Loucy (cell line): Measurements from ENCODE around the gene HOXB7.
A peak's percentile ranks its signal among the peaks of the same experiment; 100 is the strongest.

ENCODE experiments used
- H2AFZ ChIP-seq: fragments of 200-600 bp; sonication (generic); 2 replicates; pipeline ENCODE4 v1.6.0; 2016; ENCODE audit warnings: antibody characterized with exemption, mild to moderate bottlenecking, low read length, moderate library complexity
- H3F3A ChIP-seq: fragments of 200-600 bp; 2 replicates; pipeline ENCODE4 v1.6.0; 2016; ENCODE audit warnings: antibody characterized with exemption, low read depth, mild to moderate bottlenecking
- H3K27me3 ChIP-seq: fragments of 200-600 bp; sonication (generic); 2 replicates; pipeline ENCODE4 v1.6.1; 2014; ENCODE audit warnings: low read length, mild to moderate bottlenecking; ENCODE audit not compliant: insufficient read depth, poor library complexity, severe bottlenecking
- H3K36me3 ChIP-seq: fragments of 200-600 bp; sonication (generic); 2 replicates; pipeline ENCODE4 v1.6.1; 2016; ENCODE audit warnings: low read length; ENCODE audit not compliant: insufficient read depth
- H3K4me1 ChIP-seq: fragments of 200-600 bp; sonication (generic); 2 replicates; pipeline ENCODE4 v1.5.1; 2014; ENCODE audit warnings: low read length, mild to moderate bottlenecking; ENCODE audit not compliant: insufficient read depth, poor library complexity, severe bottlenecking
- H3K4me2 ChIP-seq: fragments of 200-600 bp; sonication (generic); 2 replicates; pipeline ENCODE4 v1.6.0; 2014; ENCODE audit warnings: antibody characterized with exemption, low read length, low read depth, mild to moderate bottlenecking; ENCODE audit not compliant: poor library complexity, severe bottlenecking
- H3K4me3 ChIP-seq: fragments of 200-600 bp; sonication (generic); 2 replicates; pipeline ENCODE4 v1.5.1; 2014; ENCODE audit warnings: low read length, mild to moderate bottlenecking, mixed read lengths; ENCODE audit not compliant: poor library complexity, severe bottlenecking
- H3K79me2 ChIP-seq: fragments of 200-600 bp; sonication (generic); 2 replicates; pipeline ENCODE4 v1.6.1; 2014; ENCODE audit warnings: low read length; ENCODE audit not compliant: insufficient read depth
- H3K9ac ChIP-seq: fragments of 200-600 bp; sonication (generic); 2 replicates; pipeline ENCODE4 v1.6.0; 2014; ENCODE audit warnings: mild to moderate bottlenecking, low read depth, low read length, moderate library complexity; ENCODE audit not compliant: poor library complexity, severe bottlenecking
- H3K9me2 ChIP-seq: fragments of 200-600 bp; sonication (generic); replicated peaks from 2 replicates; pipeline ENCODE4 v1.6.1; 2016; ENCODE audit warnings: low read depth, low read length, mixed read lengths
- H3K9me3 ChIP-seq: fragments of 200-600 bp; sonication (generic); 2 replicates; pipeline ENCODE4 v1.6.1; 2014; ENCODE audit warnings: mild to moderate bottlenecking, antibody characterized with exemption, low read length, low read depth; ENCODE audit not compliant: insufficient read depth
- H4K20me1 ChIP-seq: fragments of 200-600 bp; sonication (generic); 2 replicates; pipeline ENCODE4 v1.6.0; 2014; ENCODE audit warnings: antibody characterized with exemption, low read length, mild to moderate bottlenecking; ENCODE audit not compliant: insufficient read depth, poor library complexity, severe bottlenecking
- EZH2phosphoT487 ChIP-seq: fragments of 200-600 bp; IDR thresholded peaks from 2 replicates; pipeline ENCODE4 v1.6.1; 2018; ENCODE audit warnings: antibody characterized with exemption, mild to moderate bottlenecking, moderate library complexity, borderline replicate concordance
- TF ChIP-seq, protein P1 (sequence below): fragments of 200-600 bp; sonication (generic); conservative IDR thresholded peaks from 2 replicates; pipeline ENCODE4 v1.5.1; 2014; ENCODE audit warnings: mild to moderate bottlenecking, antibody characterized with exemption, low read length

Gene HOXB7

GRCh38 chr17:48643697-48644012 is 32.8 kb upstream of the HOXB7 start:
- Histone ChIP-seq H4K20me1 (peaks cover 39% of the 10 kb centered on the region), H3K9me2 (no peaks in the 10 kb centered on the region), H3K4me1 (peaks cover 70% of the 10 kb centered on the region), H3K9me3 (no peaks in the 10 kb centered on the region), H3K4me3 (peak overlapping the region; percentile 89), H2AFZ (no peak overlapping the region), H3K4me2 (peak overlapping the region; percentile 95), H3F3A (no peaks in the 10 kb centered on the region), H3K27me3 (peaks cover 32% of the 10 kb centered on the region), H3K79me2 (peaks cover 100% of the 10 kb centered on the region), H3K36me3 (no peaks in the 10 kb centered on the region), H3K9ac (peak overlapping the region; percentile 98)
- TF ChIP-seq EZH2phosphoT487, result no peak
- TF ChIP-seq, protein P1, sequence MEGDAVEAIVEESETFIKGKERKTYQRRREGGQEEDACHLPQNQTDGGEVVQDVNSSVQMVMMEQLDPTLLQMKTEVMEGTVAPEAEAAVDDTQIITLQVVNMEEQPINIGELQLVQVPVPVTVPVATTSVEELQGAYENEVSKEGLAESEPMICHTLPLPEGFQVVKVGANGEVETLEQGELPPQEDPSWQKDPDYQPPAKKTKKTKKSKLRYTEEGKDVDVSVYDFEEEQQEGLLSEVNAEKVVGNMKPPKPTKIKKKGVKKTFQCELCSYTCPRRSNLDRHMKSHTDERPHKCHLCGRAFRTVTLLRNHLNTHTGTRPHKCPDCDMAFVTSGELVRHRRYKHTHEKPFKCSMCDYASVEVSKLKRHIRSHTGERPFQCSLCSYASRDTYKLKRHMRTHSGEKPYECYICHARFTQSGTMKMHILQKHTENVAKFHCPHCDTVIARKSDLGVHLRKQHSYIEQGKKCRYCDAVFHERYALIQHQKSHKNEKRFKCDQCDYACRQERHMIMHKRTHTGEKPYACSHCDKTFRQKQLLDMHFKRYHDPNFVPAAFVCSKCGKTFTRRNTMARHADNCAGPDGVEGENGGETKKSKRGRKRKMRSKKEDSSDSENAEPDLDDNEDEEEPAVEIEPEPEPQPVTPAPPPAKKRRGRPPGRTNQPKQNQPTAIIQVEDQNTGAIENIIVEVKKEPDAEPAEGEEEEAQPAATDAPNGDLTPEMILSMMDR, result no peak

GRCh38 chr17:48642843-48643696 is 32.3 kb upstream of the HOXB7 start:
- peak overlapping the region; percentile 95 for H3K4me2 ChIP-seq
- H3K27me3 ChIP-seq, result peaks cover 32% of the 10 kb centered on the region
- H3K79me2 ChIP-seq, result peaks cover 100% of the 10 kb centered on the region
- H3F3A ChIP-seq, result no peaks in the 10 kb centered on the region
- no peaks in the 10 kb centered on the region for H3K36me3 ChIP-seq
- peak overlapping the region; percentile 98 for H3K9ac ChIP-seq
- peaks cover 72% of the 10 kb centered on the region for H3K4me1 ChIP-seq
- TF ChIP-seq, protein P1, result no peak
- TF ChIP-seq EZH2phosphoT487, result no peak
- no peaks in the 10 kb centered on the region for H3K9me3 ChIP-seq
- H4K20me1 ChIP-seq, result peaks cover 44% of the 10 kb centered on the region
- H2AFZ ChIP-seq, result no peak overlapping the region
- H3K9me2 ChIP-seq, result no peaks in the 10 kb centered on the region
- H3K4me3 ChIP-seq, result peak overlapping the region; percentile 89

- TF ChIP-seq EZH2phosphoT487, result no peak
- TF ChIP-seq, protein P1, result 0 out of 2 replicates have a peak, but pooled peaks have one; percentile 12
- Histone ChIP-seq H3K4me2 (peak overlapping the region; percentile 95), H3K9ac (peak overlapping the region; percentile 98), H3K9me2 (no peaks in the 10 kb centered on the region), H3K4me3 (peak overlapping the region; percentile 89), H2AFZ (no peak overlapping the region; the same call in 1 of the 2 replicates), H3K27me3 (peaks cover 32% of the 10 kb centered on the region), H4K20me1 (peaks cover 49% of the 10 kb centered on the region), H3F3A (no peaks in the 10 kb centered on the region), H3K4me1 (peaks cover 73% of the 10 kb centered on the region), H3K36me3 (no peaks in the 10 kb centered on the region), H3K9me3 (no peaks in the 10 kb centered on the region), H3K79me2 (peaks cover 100% of the 10 kb centered on the region)
These were observed 31.4 kb upstream of the HOXB7 start for GRCh38 chr17:48642059-48642842.
